Keratinocyte (primary cell): ENCODE measurements around the gene LACTB.
"Not testable (repeated sequence)": the region's sequence is repeated elsewhere in the genome, so short reads cannot be mapped to it uniquely, and the experiment has no call there.

Experiments used
- CTCF ChIP-seq, 3 experiments: IDR thresholded peaks in 1 of 3; conservative IDR thresholded peaks in 1 of 3; optimal IDR thresholded peaks in 1 of 3; 2 replicates in 2 of 3; 3 replicates in 1 of 3; pipeline versions ENCODE3 to v1.5.1; 2011; ENCODE audit warnings: low read length in 3 of 3, mild to moderate bottlenecking in 3 of 3, moderate library complexity in 2 of 3, control low read depth in 1 of 3, inconsistent platforms in 1 of 3; ENCODE audit not compliant: insufficient read depth in 2 of 3; ENCODE audit errors: extremely low read depth in 1 of 3
- EZH2 ChIP-seq: IDR thresholded peaks from one replicate; pipeline ENCODE4 v1.6.1; 2012; ENCODE audit warnings: inconsistent platforms, mild to moderate bottlenecking, low read length, moderate library complexity

- TF ChIP-seq CTCF (optimal IDR thresholded peaks at IDR 0.05 in 1 of 3, IDR thresholded peaks at IDR 0.05 in 1 of 3, conservative IDR thresholded peaks at IDR 0.05 in 1 of 3; ENCODE audit: extremely low read depth in 1 of 3, insufficient read depth in 2 of 3, low read length in 3 of 3); EZH2: not testable (repeated sequence)
Measured at GRCh38 chr15:63098901-63099300, 22.8 kb upstream of the LACTB start.
